ENCODE results near the gene CCDC117.

- TF ChIP-seq CTCF (IDR thresholded peaks at IDR 0.05) (no peak), CHD2 (IDR thresholded peaks at IDR 0.05; ENCODE audit: low read length, partially characterized antibody) (no peak), YY1 (IDR thresholded peaks at IDR 0.05; ENCODE audit: low read depth) (no peak), TCF12 (IDR thresholded peaks at IDR 0.05) (no peak), POLR2AphosphoS5 (IDR thresholded peaks at IDR 0.05; ENCODE audit: low read depth, low read length) (no peak)
These were observed 969 bp downstream of the CCDC117 start for GRCh38 chr22:28773461-28773867.
